K562 (cell line): ENCODE data around the gene TMEM208. TPM values are rescaled to one million over a fixed set of nuclear protein-coding genes. Genes with fewer than 3 reads are reported as not detected.

Experiments used
- ATAC-seq: fragments of 200-7000 bp; cut with Tn5 transposase; 3 replicates; pipeline ENCODE4 v1.9.1; 2020; ENCODE audit warnings: moderate library complexity
- BruUV-seq: library from RNA; stranded (reverse); fragments of 400-500 nt; replicated peaks from 2 replicates; lab custom pipeline; 2021; lab: Mats Ljungman, UMichigan
- CTCF ChIA-PET: fragments of 300-600 bp; formaldehyde crosslinking; extraction: SDS; loops from one replicate; lab custom pipeline; 2021; ENCODE audit warnings: low intra/inter-chr PET ratio; lab: Yijun Ruan, JAX
- POLR2A ChIA-PET: fragments of 300-600, 350-650 bp; sonication (Branson Sonifier 250); formaldehyde crosslinking; extraction: SDS; loops from one replicate; lab custom pipeline; 2021; ENCODE audit warnings: antibody characterized with exemption, inconsistent platforms; lab: Yijun Ruan, JAX
- DNase-seq, 4 experiments: peaks; one replicate each; pipeline versions ENCODE4 v3.0.0 to v3.0.0-alpha.2; 2011 to 2018; ENCODE audit warnings: low spot score in 3 of 4, mixed read lengths in 3 of 4; ENCODE audit errors: extremely low read depth in 1 of 4
- FAIRE-seq: peaks from 2 replicates; lab custom pipeline; 2011; peaks lifted over from hg19 to GRCh38; lab: Jason Lieb, UNC
- H2AFZ ChIP-seq: 2 replicates; pipeline ENCODE4 v1.6.0; 2011; ENCODE audit warnings: low read depth, low read length, control low read depth, inconsistent platforms
- H3K27ac ChIP-seq: fragments of 200-600 bp; 3 replicates; pipeline ENCODE4 v1.8.0; 2011; ENCODE audit warnings: low read depth, mild to moderate bottlenecking, control low read depth, inconsistent platforms, low read length, moderate library complexity, mixed read lengths; ENCODE audit errors: extremely low read depth
- H3K27me3 ChIP-seq, 2 experiments: fragments of 300-600 bp in 1 of 2; 2 replicates in 1 of 2; 3 replicates in 1 of 2; pipeline versions ENCODE4 v1.6.0 to v1.8.0; 2011; ENCODE audit warnings: inconsistent platforms in 2 of 2, low read length in 2 of 2, mild to moderate bottlenecking in 1 of 2, mixed read lengths in 1 of 2, moderate library complexity in 1 of 2; ENCODE audit not compliant: control insufficient read depth in 2 of 2, insufficient read depth in 2 of 2
- H3K36me3 ChIP-seq: fragments of 300-600 bp; 3 replicates; pipeline ENCODE4 v1.8.0; 2011; ENCODE audit warnings: mild to moderate bottlenecking, low read length, inconsistent platforms; ENCODE audit not compliant: control insufficient read depth, insufficient read depth
- H3K4me1 ChIP-seq, 2 experiments: fragments of 200-600 bp in 1 of 2; replicated peaks in 1 of 2; 2 replicates in 1 of 2; 3 replicates in 1 of 2; pipeline versions ENCODE4 v1.5.1 to v1.8.0; 2011; ENCODE audit warnings: inconsistent platforms in 2 of 2, low read length in 2 of 2, mild to moderate bottlenecking in 1 of 2, mixed read lengths in 1 of 2, moderate library complexity in 1 of 2; ENCODE audit not compliant: control insufficient read depth in 2 of 2, insufficient read depth in 2 of 2
- H3K4me2 ChIP-seq: 2 replicates; pipeline ENCODE4 v1.6.1; 2011; ENCODE audit warnings: low read length, control low read depth, inconsistent platforms, mixed read lengths; ENCODE audit not compliant: insufficient read depth
- H3K4me3 ChIP-seq: fragments of 200-600 bp; sonication (generic), shearing (Covaris generic); 2 replicates; pipeline ENCODE4 v1.5.1; 2016; ENCODE audit warnings: control low read depth, inconsistent platforms
- H3K79me2 ChIP-seq: fragments of 200-600 bp; 3 replicates; pipeline ENCODE4 v1.8.0; 2011; ENCODE audit warnings: low read length, inconsistent platforms; ENCODE audit not compliant: control insufficient read depth, insufficient read depth
- H3K9ac ChIP-seq, 2 experiments: 2 replicates each; pipeline versions ENCODE4 v1.6.0 to v1.6.1; 2011; ENCODE audit warnings: low read depth in 2 of 2, low read length in 2 of 2, control low read depth in 1 of 2, inconsistent platforms in 1 of 2, mild to moderate bottlenecking in 1 of 2, mixed read lengths in 1 of 2; ENCODE audit not compliant: insufficient read depth in 1 of 2
- H3K9me1 ChIP-seq: one replicate; pipeline ENCODE4 v1.6.0; 2011; ENCODE audit warnings: inconsistent platforms, mild to moderate bottlenecking, low read length, moderate library complexity; ENCODE audit not compliant: control insufficient read depth, insufficient read depth
- H3K9me3 ChIP-seq: replicated peaks from 2 replicates; pipeline ENCODE4 v1.5.1; 2011; ENCODE audit warnings: low read depth, low read length, inconsistent platforms; ENCODE audit not compliant: control insufficient read depth, insufficient read depth
- H4K20me1 ChIP-seq: replicated peaks from 2 replicates; pipeline ENCODE4 v1.6.1; 2011; ENCODE audit warnings: low read length, inconsistent platforms, mixed read lengths; ENCODE audit not compliant: control insufficient read depth, insufficient read depth
- ATF7 ChIP-seq: fragments of 450-650 bp; IDR thresholded peaks from 2 replicates; pipeline ENCODE4 v1.7.1; 2014; ENCODE audit warnings: mild to moderate bottlenecking, moderate library complexity
- BRD9 ChIP-seq: fragments of 450-650 bp; IDR thresholded peaks from 2 replicates; pipeline ENCODE4 v1.6.1; 2018; ENCODE audit warnings: low read depth; ENCODE audit not compliant: partially characterized antibody
- BRF1 ChIP-seq: IDR thresholded peaks from 3 replicates; pipeline ENCODE4 v1.6.1; 2011; ENCODE audit warnings: borderline replicate concordance, mild to moderate bottlenecking; ENCODE audit not compliant: insufficient read length; ENCODE audit errors: extremely low read depth
- CBX1 ChIP-seq: sonication (generic); IDR thresholded peaks from 2 replicates; pipeline ENCODE4 v1.6.1; 2016; ENCODE audit warnings: antibody characterized with exemption, low read depth, mild to moderate bottlenecking
- JUND ChIP-seq, 2 experiments: IDR thresholded peaks; 2 replicates in 1 of 2; 3 replicates in 1 of 2; pipeline ENCODE4 v1.6.1; 2011; ENCODE audit warnings: borderline replicate concordance in 2 of 2, low read depth in 2 of 2, low read length in 2 of 2, improper control_type of control experiment in 1 of 2, missing biosample characterization in 1 of 2, missing genetic modification characterization in 1 of 2, missing genetic modification reagents in 1 of 2
- MAFG ChIP-seq: fragments of 450-650 bp; conservative IDR thresholded peaks from 2 replicates; pipeline ENCODE4 v1.6.1; 2016; ENCODE audit warnings: missing genetic modification characterization, missing compliant biosample characterization
- PATZ1 ChIP-seq: fragments of 250-450 bp; sonication (Bioruptor Pico); IDR thresholded peaks from 2 replicates; pipeline ENCODE4 v1.5.0; 2020; ENCODE audit warnings: mild to moderate bottlenecking, borderline replicate concordance
- PHB2 ChIP-seq: fragments of 450-650 bp; IDR thresholded peaks from 2 replicates; pipeline ENCODE4 v1.6.1; 2017; ENCODE audit warnings: low read depth
- RBBP5 ChIP-seq: fragments of 200-600 bp; sonication (generic); IDR thresholded peaks from 2 replicates; pipeline ENCODE4 v1.6.1; 2012; ENCODE audit warnings: borderline replicate concordance, mild to moderate bottlenecking, low read length, control low read depth, inconsistent platforms; ENCODE audit not compliant: insufficient read depth, poor library complexity, severe bottlenecking
- RBFOX2 ChIP-seq: fragments of 200-400 bp; formaldehyde crosslinking; IDR thresholded peaks from 2 replicates; pipeline ENCODE4 v1.6.1; 2017; ENCODE audit warnings: low read depth, mild to moderate bottlenecking, low read length, moderate library complexity
- SIN3A ChIP-seq, 2 experiments: fragments of 150-350 bp in 1 of 2; IDR thresholded peaks; 2 replicates each; pipeline ENCODE4 v1.6.1; 2011 to 2016; ENCODE audit warnings: borderline replicate concordance in 2 of 2, low read depth in 2 of 2, low read length in 2 of 2, mild to moderate bottlenecking in 2 of 2, moderate library complexity in 2 of 2; ENCODE audit not compliant: control insufficient read depth in 1 of 2
- SIN3B ChIP-seq: fragments of 450-650 bp; IDR thresholded peaks from 2 replicates; pipeline ENCODE4 v1.6.1; 2017; ENCODE audit warnings: low read depth, mild to moderate bottlenecking, moderate library complexity
- SMAD2 ChIP-seq: fragments of 150-350 bp; IDR thresholded peaks from 2 replicates; pipeline ENCODE4 v1.6.1; 2014; ENCODE audit warnings: low read depth, mild to moderate bottlenecking, low read length
- SMAD4 ChIP-seq: fragments of 250-450 bp; sonication (Bioruptor Pico); conservative IDR thresholded peaks from 2 replicates; pipeline ENCODE4 v1.8.0; 2021; ENCODE audit warnings: inconsistent platforms, mild to moderate bottlenecking, moderate library complexity
- TBP ChIP-seq: optimal IDR thresholded peaks from 2 replicates; pipeline ENCODE3; 2011; ENCODE audit warnings: low read depth, low read length, improper control_type of control experiment
- WGBS: fragments of 100-300 bp; shearing (Covaris generic); methylation state at CpG from one replicate; pipeline ENCODE4 v1.1.6; 2016; ENCODE audit warnings: low coverage, mixed read lengths; ENCODE audit not compliant: insufficient coverage; ENCODE audit errors: missing lambda C conversion rate; 5-methylcytosine and 5-hydroxymethylcytosine counted together
- in situ Hi-C: fragments of 300-500 bp; cut with MboI; formaldehyde crosslinking; loops from 4 replicates; pipeline ENCODE4 v1.15.0; 2018; ENCODE audit warnings: inconsistent platforms, mixed read lengths
- intact Hi-C: fragments of 100-400 bp; cut with micrococcal nuclease; formaldehyde crosslinking; loops from 2 replicates; pipeline ENCODE4 v1.14.2; 2022
- polyA plus RNA-seq, 8 experiments: library from polyadenylated mRNA; depleted of rRNA in 4 of 8; stranded (reverse) in 5 of 8; unstranded in 3 of 8; fragments of >200 nt; fragmentation: Nextera tagmentation in 2 of 8; fragmentation: Illumina TruSeq in 1 of 8; extraction: Ambion mirVana in 2 of 8; extraction: Trizol in 1 of 8; gene quantifications; 2 replicates each; pipeline versions ENCODE4 v1.2.1 to v1.2.3, GENCODE V29; 2011 to 2014; ENCODE audit warnings: inconsistent platforms in 1 of 8, missing spikeins in 1 of 8
- total RNA-seq, 7 experiments: library from RNA; depleted of rRNA in 6 of 7; stranded (reverse); fragments of >200 nt in 6 of 7; fragmentation: Illumina TruSeq in 2 of 7; extraction: Trizol in 2 of 7; gene quantifications; 2 replicates each; pipeline versions ENCODE4 v1.2.1 to v1.2.3, GENCODE V29; 2011 to 2021; ENCODE audit warnings: low replicate concordance in 1 of 7
- TF ChIP-seq, protein P1 (sequence below): fragments of 250-450 bp; sonication (Bioruptor Pico); IDR thresholded peaks from 2 replicates; pipeline ENCODE4 v1.8.0; 2022; ENCODE audit warnings: inconsistent platforms, mild to moderate bottlenecking, moderate library complexity, borderline replicate concordance

The TMEM208 gene
- total and polyA plus RNA-seq, 9 of the 15 experiments (the other 6 are each of a cell fraction or from before 2014, with no cell fraction given) = 31.8 to 239 (median 54.3) TPM

DNA sequence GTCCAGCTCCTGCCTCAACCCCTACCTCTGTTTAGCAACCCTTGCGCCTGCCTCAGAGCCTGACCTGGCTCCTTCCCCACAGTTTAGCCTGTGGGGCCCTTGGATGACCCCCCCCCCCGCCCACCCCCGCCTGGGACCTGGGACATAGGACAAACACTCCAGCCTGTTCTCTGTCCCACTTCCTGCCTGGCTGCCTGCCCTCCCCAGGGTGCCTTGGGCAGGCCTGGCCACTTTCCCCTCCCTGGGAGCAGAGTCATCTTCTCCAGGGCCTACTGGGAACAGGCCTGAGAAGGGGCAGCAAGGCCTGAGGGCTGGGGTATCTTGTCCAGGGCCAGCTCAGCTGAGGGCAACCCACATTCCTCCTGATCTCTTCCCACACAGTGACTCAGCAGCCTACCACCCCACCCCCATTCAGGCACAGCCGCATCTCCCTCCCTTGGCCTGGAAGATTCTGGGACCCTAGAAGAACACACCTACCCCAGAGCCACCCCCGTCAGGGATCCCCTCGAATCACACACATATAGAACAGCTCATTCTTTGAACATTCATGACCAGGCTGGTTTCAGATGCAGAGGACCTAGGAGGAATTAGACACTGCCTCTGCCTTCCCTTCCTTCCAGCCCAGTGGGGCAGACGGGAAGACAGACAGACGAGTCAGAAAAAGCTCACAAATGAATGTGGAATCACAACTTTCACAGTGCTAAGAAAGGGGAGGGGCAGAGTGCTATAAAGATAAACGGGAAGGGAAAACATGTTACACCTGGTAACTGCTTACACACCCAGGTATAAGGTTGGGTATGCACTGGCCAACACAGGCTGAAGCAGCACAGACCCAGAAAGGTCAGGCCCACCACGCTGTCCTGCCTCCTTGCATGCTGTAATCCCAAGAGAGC lies 14.3 kb downstream of the TMEM208 start:
- peak overlapping the region; percentile 60 to 90 for H3K9ac ChIP-seq
- ChIA-PET CTCF (no interaction called here), POLR2A (interaction anchor here (0.5 to 1.2 kb wide), 4 partner anchors 15 to 670 kb away, joined by 3 to 7 read pairs (median 3); partner anchors contain the start of gene TMEM208)
- peaks cover 62 to 68% of the 10 kb centered on the region in 2 experiments for H3K4me1 ChIP-seq
- no peaks in the 10 kb centered on the region for H3K9me3 ChIP-seq
- peaks cover 75% of the 10 kb centered on the region for H3K79me2 ChIP-seq
- H3K9me1 ChIP-seq = no peaks in the 10 kb centered on the region
- no TSS peak for BruUV-seq
- peak; percentile 86 for FAIRE-seq
- H4K20me1 ChIP-seq = peaks cover 2% of the 10 kb centered on the region
- H3K36me3 ChIP-seq = peaks cover 67% of the 10 kb centered on the region; the same call in 2 of the 3 replicates
- H3K4me2 ChIP-seq = peak overlapping the region; percentile 61
- intact Hi-C loops (loop anchor here (10.0 kb wide), 1 partner anchor 266 kb away; no protein-coding TSS in a partner anchor), in situ Hi-C loops (no loop called here)
- no peak overlapping the region for H3K4me3 ChIP-seq
- peak; percentile 68 to 83 (median 74) for DNase-seq
- no peaks in the 10 kb centered on the region for H3K27me3 ChIP-seq
- ATAC-seq = peak; percentile 26
- H2AFZ ChIP-seq = peak overlapping the region; percentile 54
- 11% methylated on average over 10 of the region's 10 CpGs for WGBS
- peak overlapping the region; percentile 83 for H3K27ac ChIP-seq
- peak; percentile 82 for TF ChIP-seq JUND (IDR thresholded peaks at IDR 0.05; ENCODE audit: borderline replicate concordance, low read depth, low read length)
- peak; percentile 37; the same call in 1 of the 3 replicates for TF ChIP-seq JUND (tag; IDR thresholded peaks at IDR 0.05; ENCODE audit: borderline replicate concordance, low read depth, low read length)
- TF ChIP-seq SIN3A (IDR thresholded peaks at IDR 0.05; ENCODE audit: borderline replicate concordance in 2 of 2, control insufficient read depth in 1 of 2, low read depth in 2 of 2, low read length in 2 of 2) = no peak
- TF ChIP-seq, protein P1, sequence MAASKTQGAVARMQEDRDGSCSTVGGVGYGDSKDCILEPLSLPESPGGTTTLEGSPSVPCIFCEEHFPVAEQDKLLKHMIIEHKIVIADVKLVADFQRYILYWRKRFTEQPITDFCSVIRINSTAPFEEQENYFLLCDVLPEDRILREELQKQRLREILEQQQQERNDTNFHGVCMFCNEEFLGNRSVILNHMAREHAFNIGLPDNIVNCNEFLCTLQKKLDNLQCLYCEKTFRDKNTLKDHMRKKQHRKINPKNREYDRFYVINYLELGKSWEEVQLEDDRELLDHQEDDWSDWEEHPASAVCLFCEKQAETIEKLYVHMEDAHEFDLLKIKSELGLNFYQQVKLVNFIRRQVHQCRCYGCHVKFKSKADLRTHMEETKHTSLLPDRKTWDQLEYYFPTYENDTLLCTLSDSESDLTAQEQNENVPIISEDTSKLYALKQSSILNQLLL (CRISPR knock-in tag) = no peak
- TF ChIP-seq PHB2 = no peak
- 0 out of 2 replicates have a peak, but pooled peaks have one; percentile 25 for TF ChIP-seq SIN3B
- TF ChIP-seq TBP = peak; percentile 9
- no peak for TF ChIP-seq ATF7
- TF ChIP-seq SMAD2 = no peak
- peak; percentile 47; the same call in 1 of the 2 replicates for TF ChIP-seq RBFOX2
- peak; percentile 88 for TF ChIP-seq MAFG (tag)
- peak; percentile 57; the same call in 1 of the 2 replicates for TF ChIP-seq SMAD4 (CRISPR knock-in tag)
- no peak for TF ChIP-seq CBX1
- TF ChIP-seq BRD9 = peak; percentile 30
- no peak for TF ChIP-seq BRF1
- no peak for TF ChIP-seq PATZ1 (CRISPR knock-in tag)
- TF ChIP-seq RBBP5 = peak; percentile 53
